Activated naive CD4-positive, alpha-beta T cell treated with anti-CD3 and anti-CD28 coated beads, Interleukin-2, amount 50 U/mL, for 16 hours (primary cell): ENCODE data around the gene CADM1.

Experiments used
- DNase-seq: peaks from one replicate; pipeline ENCODE4 v3.0.0-alpha.2; 2020

The CADM1 gene

DNA sequence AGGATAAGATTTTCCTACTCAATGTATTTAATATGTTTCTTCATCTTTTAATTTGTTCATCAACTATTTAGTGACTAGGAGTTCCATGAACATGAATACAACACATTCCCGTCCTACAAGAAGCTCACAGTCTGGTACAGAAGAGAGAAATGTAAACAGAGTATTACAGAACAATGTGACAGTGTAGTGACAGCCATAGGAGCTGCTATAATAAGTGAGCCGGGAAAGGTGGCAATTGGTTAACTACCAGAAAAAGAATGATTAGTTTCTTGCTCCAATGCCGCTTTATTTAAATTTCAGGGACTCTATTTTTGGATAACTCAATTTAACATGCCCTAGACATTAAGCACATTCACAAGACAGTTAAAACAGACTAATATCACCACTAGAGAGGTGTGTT lies 192.3 kb downstream of the CADM1 start:
- DNase-seq, result no peak

DNA sequence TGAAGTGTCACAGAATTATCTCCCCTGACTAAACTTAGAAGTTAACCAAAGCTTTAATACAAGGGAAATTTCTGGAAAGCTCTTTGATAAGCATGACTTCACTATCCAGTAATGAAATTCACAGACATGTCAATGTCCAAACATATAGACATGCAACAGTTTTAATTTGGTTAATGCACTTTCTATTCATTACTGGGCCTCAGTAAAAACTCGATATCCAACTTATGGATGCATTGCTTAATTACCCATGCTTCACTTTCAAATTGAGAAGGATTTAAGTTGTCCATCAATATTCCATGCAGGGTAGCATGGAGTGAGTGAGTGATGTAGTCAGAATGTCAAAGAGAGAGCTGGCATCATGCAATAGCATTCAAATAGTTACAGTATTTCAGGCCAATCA lies 197.5 kb downstream of the CADM1 start:
- no peak for DNase-seq

DNA sequence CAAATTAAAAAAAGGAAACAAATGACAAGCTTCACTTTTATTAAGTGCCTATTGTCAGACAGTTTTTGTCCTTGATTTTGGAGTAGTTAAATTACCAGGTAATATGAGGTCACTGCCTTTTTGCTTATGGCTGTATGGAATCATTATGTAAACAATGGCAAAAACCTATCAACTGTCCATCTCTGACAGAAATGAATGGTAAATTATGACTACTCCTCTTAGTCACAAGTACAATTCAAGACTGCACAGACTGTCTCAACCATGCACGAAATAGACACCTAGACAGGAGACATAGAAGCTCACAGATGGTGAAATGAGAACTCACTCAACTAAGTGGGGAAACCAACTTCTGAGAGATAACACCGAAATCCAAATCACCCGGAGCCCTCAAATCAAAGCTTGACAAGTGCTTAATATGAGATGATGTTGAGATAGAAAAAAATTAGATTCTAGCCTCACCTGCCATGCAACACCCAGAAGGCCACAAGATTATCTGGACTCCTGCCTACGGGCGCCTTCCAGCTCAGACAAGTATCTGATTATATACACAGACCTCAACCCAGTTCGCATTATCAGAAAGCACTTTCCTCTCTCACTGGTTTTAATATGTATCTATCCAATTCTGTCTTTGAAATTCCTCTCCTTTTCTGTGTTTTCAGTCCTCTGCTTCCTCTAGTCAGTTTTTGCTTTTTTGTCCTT lies 199.3 kb downstream of the CADM1 start:
- DNase-seq, result no peak

DNA sequence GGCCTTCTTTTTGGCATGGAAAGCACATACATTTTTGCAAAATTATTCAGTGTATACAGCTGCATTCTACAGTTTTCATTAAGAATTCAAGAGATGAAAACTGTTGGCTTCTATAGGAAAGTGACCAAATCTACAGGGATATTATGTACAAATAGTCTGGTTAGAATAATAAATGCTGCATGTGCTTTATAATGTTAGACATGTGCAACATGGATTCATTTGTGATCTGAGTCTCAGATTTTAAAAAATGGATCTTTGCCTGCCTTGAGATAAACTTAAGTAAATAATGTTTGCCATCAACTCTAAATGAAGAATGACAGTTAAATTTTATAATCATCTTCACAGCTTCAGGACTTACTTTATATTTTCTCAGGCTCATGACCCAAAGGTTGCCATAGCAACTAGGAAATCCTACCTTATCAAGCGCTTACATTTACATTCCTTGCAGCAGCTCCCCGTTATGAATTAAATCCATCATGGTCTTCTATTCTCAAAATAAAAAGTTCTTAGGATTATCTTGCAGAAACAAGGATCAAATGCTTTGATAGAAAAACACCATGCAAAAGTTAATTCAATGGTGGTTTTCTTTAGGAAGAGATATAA lies 200.2 kb downstream of the CADM1 start:
- no peak for DNase-seq

DNA sequence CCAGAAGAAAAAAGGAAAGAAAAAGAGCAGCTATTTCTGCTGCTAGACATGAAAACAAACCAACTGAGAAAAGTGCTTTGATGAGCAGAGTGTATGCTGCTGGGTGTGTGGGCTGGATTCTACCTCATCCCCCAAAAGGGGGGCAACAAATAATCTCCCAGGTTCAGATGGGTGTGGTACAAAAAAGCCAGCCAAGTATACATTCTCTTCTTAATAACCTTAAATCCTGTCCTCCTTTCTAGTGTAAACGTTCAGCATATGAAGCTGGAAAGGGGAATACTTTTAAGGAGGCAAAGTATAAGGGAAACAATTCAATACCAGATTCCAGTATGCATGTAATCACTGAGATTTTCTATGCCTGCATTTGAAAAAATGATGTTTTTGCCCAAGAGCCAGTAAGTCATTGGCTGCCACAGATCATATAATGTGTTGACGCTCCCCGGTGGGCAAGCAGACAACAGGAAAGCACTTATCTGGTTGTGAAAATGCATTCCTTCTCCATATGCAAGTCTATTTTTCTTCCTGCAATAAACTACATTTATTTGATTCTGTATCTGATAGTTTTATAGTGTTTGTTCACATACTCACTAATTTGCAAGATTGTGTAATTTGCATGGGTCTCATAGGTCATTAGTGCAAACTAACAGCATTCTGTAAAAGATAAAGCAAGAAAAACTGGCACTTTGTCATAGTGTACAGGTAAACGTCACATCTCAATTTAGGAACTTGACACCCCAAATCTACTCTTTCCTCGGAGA lies 201.1 kb downstream of the CADM1 start:
- no peak for DNase-seq

DNA sequence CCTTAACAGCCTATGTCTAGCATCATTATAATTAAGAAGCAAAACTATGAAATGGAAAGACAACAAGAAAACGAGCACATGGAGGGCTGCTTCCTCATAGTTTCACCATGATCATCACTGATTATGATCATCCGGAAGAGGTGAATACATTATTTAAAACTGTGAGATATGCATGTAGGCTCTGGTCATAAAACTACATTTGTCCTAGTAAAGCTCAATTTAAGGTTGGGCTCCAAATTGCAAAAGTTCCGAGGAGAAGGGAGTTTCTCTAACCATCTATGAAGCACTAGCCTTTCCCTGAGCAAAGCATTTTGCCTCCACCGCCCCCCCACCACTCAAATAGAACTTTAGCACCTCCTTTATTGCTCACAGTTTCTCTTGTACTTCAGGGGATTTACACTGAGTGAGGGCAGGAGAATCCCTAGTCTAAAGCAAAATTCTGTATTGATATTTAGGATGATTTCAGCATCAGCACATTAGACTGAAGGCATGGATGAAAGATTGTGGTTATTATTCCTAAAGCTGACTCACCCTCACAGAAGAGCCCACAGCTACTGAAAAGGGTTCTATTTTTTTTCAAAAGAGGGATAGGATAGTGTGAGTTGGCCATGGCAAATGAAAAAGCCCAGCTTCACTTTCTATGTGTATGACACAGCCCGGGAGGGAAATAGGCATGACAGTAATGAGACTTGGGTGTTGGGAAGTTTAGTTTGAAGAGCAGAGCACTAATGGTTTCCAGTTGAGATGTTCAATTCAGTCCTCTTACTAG lies 203.4 kb downstream of the CADM1 start:
- no peak for DNase-seq

DNA sequence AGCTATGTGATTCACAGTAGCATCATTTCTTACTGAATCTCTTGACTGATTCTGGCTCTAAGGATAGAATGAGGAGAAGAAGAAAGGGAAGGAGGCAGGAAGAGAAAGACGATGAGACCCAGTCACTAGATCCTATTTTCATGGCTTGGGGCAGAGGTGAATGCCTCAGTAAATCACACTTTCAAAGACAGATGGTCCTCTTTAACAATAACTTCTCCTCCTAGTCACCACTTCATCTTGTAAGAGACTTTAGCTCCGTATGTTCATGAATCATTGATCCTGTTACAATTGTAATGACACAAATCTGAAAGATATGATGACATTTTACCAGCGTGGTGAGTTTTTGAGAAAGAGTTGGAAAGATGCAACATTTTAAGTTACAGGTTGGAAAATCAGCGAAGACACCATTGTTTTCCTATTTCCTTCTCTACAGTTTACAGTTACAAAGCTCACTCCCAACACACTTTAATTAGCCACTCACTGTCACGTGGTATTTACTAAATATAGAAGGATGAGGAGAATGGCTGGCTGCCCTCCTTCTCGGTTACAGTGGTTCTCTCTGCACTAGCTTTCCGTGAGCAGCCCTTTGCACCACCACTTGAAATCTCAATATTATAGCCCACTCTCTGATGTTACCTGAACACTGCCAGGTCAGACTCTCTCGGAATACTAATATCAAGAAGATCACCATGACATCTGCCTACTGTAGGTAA lies 205.8 kb downstream of the CADM1 start:
- DNase-seq, result no peak

DNA sequence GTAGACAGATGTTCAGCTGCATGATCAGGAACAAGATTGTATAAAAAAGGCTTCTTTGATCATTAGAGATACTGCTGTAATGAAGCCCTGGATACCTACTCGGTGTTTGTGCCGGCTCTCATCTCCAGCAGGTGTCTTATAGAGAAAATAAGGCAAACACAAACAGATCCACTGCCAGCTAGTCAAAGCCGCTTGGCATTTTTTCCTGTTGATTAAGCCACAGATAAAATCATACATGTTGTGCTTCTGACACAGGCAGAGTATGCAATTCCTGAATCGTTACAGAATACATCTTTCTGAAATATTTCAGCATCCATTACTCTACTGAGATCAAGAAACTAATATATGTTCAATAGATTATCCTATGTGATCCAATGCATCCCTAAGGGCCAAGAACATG lies 206.9 kb downstream of the CADM1 start:
- DNase-seq, result no peak

DNA sequence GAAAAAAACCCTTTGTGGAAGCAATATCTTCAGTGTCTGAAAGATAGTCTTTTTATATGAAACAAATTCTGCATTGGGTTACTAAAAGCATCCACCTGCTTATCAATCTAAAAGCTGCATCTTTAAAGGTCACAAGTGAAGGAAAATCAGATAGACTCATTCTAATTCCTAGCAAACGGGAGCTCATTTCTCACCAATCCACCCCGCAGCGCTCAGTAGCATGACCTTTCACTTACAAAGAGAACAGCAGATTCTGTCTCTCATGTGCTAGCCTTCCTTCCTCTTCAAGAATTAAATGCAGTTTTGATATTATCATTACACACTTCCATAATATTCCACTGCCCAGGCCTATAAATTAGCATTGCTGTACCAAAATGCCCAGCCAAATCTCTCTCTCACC lies 212.9 kb downstream of the CADM1 start:
- no peak for DNase-seq

DNA sequence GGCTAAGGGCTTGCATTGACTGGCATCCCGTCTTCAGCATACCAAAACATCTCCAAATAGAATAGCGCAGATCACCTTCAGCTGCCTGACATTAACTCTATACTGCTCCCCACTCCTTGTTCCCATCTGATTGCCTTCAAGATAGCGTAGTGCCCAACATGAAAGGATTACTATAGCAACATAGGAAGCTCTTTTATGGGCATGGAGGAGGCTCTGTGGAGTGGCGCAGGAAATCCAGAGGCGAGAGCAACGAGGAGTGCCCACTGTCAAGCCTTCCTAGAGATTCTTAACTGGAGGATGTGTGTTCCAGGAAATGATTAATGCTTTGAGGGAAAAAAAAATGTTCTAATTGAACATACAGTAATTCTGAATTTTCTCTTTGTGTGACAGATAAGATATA lies 213.3 kb downstream of the CADM1 start:
- no peak for DNase-seq

DNA sequence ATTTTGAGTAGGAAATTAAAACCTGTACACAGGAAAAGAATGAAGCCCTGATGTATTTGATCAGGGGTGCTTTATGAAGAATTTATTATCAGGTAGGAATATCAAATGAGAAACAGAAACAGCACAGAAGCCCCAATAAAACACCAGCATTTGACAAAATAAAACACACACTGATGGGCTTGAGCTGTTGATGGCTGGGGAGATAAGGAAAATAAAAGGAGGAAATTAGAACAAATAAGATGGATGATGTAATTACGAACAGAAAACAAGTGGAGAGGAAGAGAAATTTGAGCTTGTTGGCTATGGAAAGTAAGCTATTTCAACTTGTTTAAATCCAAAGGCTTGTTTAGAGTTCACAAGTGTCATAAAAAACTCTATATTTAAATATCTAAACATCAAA lies 213.7 kb downstream of the CADM1 start:
- no peak for DNase-seq

DNA sequence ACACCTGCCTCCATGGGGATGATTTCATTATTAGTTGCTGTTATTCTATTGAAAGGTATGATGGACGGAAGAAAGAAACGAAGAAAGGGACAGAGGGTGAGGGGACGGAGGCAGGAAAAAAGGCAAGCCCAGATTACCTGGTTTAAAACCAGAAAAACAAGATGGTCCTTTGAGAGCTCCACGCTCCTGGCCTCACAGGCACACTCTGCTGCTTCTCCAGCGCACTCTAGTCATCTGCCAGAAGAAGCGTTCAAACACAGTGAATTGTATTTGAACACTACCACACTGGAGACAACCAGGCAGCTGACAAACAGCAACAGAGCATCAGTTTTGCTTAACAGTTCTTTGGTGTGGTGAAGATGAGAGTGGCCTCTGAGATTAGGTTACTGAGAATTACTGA lies 216.9 kb downstream of the CADM1 start:
- no peak for DNase-seq

DNA sequence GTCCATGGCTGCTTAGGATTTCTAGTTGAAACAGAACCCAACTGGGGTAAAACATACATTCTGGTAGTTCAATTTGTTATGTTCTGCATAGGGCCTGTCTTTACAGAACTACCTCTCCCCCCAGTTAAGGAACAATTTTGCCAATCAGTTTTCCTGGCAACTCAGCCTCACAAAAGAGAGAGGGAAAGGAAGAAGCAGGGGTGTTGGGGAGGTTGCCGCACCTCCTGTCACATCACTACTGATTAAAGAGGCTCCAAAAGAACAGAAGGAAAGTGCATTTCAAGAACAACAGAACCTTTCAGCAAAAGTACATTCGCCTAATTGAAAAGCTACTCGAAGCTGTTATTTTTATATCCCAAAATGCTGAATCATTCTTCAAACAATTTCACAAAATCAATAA lies 217.6 kb downstream of the CADM1 start:
- DNase-seq, result no peak

DNA sequence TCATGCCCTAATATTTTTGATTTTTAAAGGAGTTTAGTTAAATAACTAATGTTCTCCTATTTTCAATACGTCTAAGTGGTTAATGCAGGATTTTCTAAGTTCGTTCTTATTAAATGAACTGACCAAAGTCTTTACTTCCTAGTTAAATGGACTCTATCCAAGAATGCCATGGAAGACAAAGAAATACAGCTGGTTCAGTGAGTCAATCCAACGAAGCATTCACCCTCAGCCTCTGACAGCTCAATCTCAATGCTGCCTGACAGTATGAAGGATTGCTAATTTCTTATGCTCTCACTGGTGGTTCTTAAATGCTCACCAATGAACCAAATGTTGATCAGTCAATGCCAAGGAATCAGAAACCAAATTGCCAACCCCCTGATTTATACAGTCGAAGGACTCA lies 219.4 kb downstream of the CADM1 start:
- DNase-seq, result no peak

DNA sequence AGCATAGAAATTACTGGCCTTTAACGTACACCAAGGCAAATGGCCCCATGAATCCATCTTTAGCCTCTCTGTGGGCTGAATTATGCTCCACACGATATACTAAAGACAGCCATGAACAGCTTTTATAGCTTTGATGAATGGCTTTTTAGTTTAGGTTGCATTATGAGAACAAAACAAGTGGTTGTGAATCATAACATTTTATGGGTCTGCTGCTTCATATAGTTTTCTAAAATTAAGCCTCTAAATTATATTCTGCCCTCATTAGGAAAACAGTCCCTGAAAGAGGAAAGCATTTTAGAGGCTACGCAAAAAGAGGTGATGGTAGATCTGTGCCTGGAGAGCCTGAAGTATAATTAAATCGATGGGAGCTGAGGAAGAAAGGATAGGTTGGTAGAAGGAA lies 221.3 kb downstream of the CADM1 start:
- no peak for DNase-seq

DNA sequence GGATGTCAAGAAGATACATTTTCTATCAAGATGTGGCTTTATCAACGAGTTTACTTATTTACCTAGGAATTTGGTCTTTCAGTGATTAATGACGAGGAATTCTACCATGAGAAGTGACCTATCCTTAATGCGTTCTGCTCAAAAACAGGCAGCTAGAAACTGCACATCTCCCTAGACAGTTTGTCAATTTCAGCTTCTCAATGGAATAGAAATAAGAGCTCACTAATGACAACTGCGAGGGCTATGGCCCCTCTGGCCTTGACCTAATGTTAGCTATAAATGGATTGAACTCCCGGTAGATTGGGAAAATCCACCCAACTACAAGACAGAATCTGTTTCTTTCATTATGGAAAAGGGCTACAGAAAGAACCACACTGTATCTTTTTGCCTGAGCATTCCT lies 223.4 kb downstream of the CADM1 start:
- DNase-seq, result no peak

DNA sequence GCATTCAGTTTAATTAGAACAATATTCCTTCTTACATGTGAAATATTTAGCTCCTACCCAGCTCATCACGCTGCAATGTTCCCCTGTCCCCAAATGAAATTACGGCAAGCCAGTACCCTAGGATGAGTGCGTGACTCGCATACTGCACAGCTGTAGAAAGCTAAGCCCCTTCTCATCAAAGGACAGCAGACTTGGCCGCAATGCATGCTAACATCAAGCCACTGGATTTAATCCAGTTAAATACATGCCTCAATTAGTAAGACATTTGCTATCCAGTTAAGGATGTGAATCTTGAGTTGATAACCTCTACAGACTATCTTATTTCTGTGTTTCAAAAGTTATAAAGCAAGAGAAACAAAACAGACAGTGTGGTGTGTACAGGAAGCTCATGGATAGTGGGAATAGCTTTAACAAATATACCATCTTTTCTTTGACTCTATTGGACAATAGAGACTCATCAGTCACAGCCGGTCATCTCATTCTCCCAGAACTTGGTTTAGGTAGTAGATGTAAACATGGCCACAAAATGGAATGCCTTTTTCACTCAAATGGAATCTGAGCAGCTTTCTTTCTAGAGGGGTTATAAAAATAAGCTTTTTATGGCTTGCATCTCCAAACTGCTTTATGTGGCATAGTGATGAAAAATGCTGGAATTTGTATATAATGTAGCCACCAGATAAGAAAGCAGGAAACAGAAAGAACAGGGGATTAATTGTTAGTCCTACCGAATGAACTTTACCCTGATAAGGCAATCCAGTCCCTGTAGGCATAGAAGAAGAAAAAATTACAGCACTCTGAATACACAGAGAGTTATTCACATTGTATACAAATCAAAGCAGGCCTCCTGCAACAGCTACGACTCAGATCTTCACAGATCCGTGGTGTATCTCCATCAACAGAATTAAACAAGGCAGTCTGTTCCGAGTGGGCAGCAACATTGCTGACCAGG lies 224.1 kb downstream of the CADM1 start:
- no peak for DNase-seq

DNA sequence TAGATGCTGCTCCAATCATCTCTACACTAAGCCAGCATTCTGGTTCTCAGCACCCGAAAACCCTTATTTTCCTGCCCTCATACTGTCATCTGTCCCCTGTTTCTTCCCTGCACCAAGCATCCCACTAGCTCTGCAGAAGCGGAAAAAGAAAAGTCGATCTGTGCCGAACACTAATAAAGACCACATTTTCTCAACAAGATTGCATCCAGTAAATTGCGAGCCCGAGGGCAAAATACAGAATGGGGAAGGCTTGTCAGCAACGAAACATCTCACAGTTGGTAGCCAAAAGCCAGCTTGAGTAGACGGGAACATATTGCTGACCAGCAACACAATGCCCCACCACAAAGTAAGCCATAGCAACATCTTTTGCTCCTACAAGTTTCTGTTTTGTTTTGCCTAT lies 227.4 kb downstream of the CADM1 start:
- DNase-seq, result no peak

DNA sequence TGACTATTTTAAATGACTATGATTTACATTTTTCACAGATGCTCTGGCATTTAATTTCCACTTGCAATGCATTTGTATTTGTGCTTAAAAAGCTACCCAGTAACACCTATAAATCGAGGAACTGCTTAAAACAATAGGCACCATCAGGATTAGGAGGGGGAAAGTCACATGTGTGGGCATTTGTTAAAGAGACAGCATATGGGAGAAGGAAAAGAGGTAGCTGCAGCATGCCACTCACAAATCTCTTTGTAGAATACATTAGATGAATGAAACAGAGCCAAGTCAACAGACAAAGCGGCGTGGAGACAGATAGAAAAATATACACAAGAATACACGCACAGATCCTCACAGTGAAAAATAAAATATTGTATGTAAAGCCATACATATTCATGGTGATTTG lies 228.0 kb downstream of the CADM1 start:
- DNase-seq, result no peak

DNA sequence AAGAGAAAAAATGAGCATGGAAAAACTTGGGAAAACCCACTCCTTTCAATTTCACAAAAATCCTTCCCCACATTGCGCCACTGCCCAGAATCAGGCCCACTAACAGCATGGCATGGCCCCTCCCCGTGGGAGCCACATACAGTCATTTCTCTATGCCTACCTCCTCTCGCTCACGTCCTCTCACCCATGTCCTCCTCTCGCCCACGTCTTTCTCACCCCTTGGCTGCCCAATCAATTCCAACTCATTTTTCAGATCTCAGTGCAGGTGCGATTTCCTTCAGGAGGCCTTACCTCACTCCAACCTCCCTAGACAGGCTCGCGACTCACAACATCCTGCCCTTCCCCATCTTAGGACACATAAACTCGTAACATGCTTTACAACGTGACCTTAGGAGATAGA lies 229.2 kb downstream of the CADM1 start:
- no peak for DNase-seq

DNA sequence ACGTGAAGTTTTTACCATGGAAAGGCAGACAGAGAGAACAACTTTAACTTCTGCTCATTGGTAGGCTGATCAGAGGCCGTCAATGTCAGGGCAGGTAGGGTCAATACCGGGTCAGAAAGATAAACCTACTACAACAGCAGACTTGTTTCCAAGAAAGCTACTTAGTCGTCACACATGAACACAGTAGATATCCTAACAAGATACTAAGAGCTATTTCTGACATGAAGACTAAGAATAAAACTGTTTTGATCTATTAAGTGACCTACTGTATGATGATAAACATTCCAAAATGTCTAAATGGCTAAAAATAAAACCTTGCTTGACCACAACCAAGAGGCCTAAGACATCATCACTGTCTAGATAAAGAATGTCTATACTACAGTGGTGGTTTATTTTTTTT lies 231.3 kb downstream of the CADM1 start:
- DNase-seq, result no peak

DNA sequence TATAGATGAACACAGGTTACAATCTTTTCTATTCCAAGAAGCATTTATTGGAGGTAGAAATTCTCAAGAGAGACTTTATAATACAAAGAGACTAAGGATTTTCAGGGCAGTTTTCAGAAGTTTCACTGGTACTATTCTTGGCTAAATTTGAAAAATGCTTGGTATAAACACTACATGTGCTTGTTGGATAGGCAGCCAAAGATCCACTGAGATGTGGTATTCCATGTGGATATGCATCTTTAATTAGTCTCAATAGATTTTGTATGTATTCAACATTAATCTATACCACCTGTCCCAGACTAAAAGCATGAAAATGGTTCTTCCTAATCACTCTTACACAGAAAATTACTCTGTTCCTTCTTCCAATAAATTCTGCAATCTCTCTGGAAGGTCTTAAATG lies 232.6 kb downstream of the CADM1 start:
- no peak for DNase-seq
